Stimulated activated CD8-positive, alpha-beta memory T cell treated with anti-CD3 and anti-CD28 coated beads, Interleukin-15, amount 100 ng/mL, for 24 hours (primary cell): ENCODE measurements around the gene BTNL8.
"Not testable (repeated sequence)": the region's sequence is repeated elsewhere in the genome, so short reads cannot be mapped to it uniquely, and the experiment has no call there.

ENCODE experiments used
- DNase-seq: peaks from one replicate; pipeline ENCODE4 v3.0.0-alpha.2; 2020; ENCODE audit warnings: low read depth

The BTNL8 gene

GRCh38 chr5:180874804-180875582 is 24.0 kb upstream of the BTNL8 start:
- DNase-seq, result no peak

- DNase-seq, result no peak
These were observed 23.0 kb upstream of the BTNL8 start for GRCh38 chr5:180875860-180876426.

GRCh38 chr5:180885845-180886529 is 13.0 kb upstream of the BTNL8 start:
- not testable (repeated sequence) for DNase-seq

GRCh38 chr5:180889381-180889780 is 9.6 kb upstream of the BTNL8 start:
- DNase-seq, result no peak

- not testable (repeated sequence) for DNase-seq
These were observed 3.6 kb upstream of the BTNL8 start for GRCh38 chr5:180895330-180895729.

GRCh38 chr5:180900178-180900577 is 1.2 kb downstream of the BTNL8 start:
- no peak for DNase-seq

- no peak for DNase-seq
These were observed 2.5 kb downstream of the BTNL8 start for GRCh38 chr5:180901319-180902009.

- DNase-seq, result no peak
These were observed 9.4 kb downstream of the BTNL8 start for GRCh38 chr5:180908400-180908799.

- no peak for DNase-seq
These were observed 10.2 kb downstream of the BTNL8 start for GRCh38 chr5:180908998-180909731.

- DNase-seq, result no peak
These were observed 10.8 kb downstream of the BTNL8 start for GRCh38 chr5:180909782-180910181.

GRCh38 chr5:180910182-180910581 is 11.2 kb downstream of the BTNL8 start:
- DNase-seq, result no peak

- no peak for DNase-seq
These were observed 11.8 kb downstream of the BTNL8 start for GRCh38 chr5:180910735-180911134.

GRCh38 chr5:180914646-180915045 is 15.7 kb downstream of the BTNL8 start:
- DNase-seq, result no peak

- no peak for DNase-seq
These were observed 17.0 kb downstream of the BTNL8 start for GRCh38 chr5:180915924-180916323.

- no peak for DNase-seq
These were observed 19.4 kb downstream of the BTNL8 start for GRCh38 chr5:180918380-180918779.

- DNase-seq, result no peak
These were observed 21.8 kb downstream of the BTNL8 start for GRCh38 chr5:180920710-180921109.

- DNase-seq, result no peak
These were observed 24.0 kb downstream of the BTNL8 start for GRCh38 chr5:180922932-180923331.

GRCh38 chr5:180932660-180933059 is 33.7 kb downstream of the BTNL8 start:
- no peak for DNase-seq

- no peak for DNase-seq
These were observed 36.2 kb downstream of the BTNL8 start for GRCh38 chr5:180935203-180935602.

- DNase-seq, result no peak
These were observed 39.3 kb downstream of the BTNL8 start for GRCh38 chr5:180938294-180938693.

GRCh38 chr5:180950291-180950949 is 51.5 kb downstream of the BTNL8 start:
- no peak for DNase-seq
